ENCODE results near the gene CREB3L4.

The CREB3L4 gene

GRCh38 chr1:153962088-153963029 lies 5.3 kb upstream of the CREB3L4 start:
- no peak for TF ChIP-seq CTCF (IDR thresholded peaks at IDR 0.05)
- H3K27me3 ChIP-seq (ENCODE audit: control insufficient read depth, insufficient read depth, low read length): no peaks in the 10 kb centered on the region
- H3K9me3 ChIP-seq (ENCODE audit: control insufficient read depth, low read length): no peaks in the 10 kb centered on the region
- H3K4me1 ChIP-seq: peaks cover 10% of the 10 kb centered on the region
- peak overlapping the region; percentile 90 for H3K4me3 ChIP-seq (ENCODE audit: low read depth, low read length)
- peak overlapping the region; percentile 86 for H3K27ac ChIP-seq
- peak overlapping the region; percentile 72 for H3K9ac ChIP-seq
- H3K79me2 ChIP-seq: peaks cover 9% of the 10 kb centered on the region
- H3K4me2 ChIP-seq (ENCODE audit: low read length): peak overlapping the region; percentile 98
- no peaks in the 10 kb centered on the region for H3K36me3 ChIP-seq (ENCODE audit: control insufficient read depth, insufficient read depth, low read length)
- peak overlapping the region; percentile 84 for H2AFZ ChIP-seq

DNA sequence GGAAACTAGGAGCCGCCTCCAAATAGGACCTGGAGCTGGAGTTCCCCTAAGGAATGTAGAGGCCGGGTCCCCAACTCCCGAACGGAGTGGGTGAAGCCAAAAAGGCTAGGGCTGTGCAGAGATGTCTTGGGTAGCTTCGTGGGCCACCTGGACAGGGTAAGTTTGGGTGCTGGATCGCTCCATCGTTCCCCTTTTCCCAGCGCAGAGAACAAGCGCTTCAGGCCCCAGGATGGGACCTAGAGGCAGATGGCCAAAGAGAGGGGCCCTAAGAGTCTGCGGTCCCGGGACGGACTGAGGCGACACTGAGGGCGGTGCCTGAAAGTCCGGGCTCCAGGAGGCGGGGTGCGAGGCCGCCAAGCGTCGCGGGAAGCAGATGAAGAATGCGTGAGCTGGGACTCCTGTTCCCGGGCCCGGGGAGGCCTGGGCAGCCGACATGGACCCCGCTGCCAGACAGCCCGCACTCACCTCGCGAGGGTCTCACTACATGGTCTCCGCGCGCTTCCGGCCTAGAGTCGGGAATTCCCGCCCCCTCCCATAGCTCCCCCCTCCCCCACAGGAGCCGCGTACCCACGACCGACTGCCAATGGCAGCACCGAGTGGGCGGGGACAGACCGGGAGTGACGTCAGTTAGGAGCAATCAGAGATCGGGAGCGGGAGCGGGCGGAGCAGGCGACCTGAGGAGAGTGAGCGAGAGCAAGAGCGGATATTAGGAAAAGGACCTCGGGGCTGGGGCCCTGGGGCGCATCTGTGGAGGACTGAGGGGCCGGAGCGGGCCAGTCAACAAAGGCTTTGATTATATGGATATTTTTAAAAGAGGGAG lies 4.5 kb upstream of the CREB3L4 start, which contains the start of gene SLC39A1:
SLC39A1 (minus strand) TSS at position 508 of the 820 bp plus-strand sequence. CDS start 822 bp downstream, outside the sequence.
- Histone ChIP-seq H3K9ac (peak within 1 kb of the TSS; percentile 72), H3K27me3 (ENCODE audit: control insufficient read depth, insufficient read depth, low read length) (no peaks in the 10 kb centered on the region), H3K4me2 (ENCODE audit: low read length) (peak within 1 kb of the TSS; percentile 98), H3K27ac (peak within 1 kb of the TSS; percentile 86), H3K9me3 (ENCODE audit: control insufficient read depth, low read length) (no peaks in the 10 kb centered on the region), H3K4me1 (peaks cover 9% of the 10 kb centered on the region), H3K4me3 (ENCODE audit: low read depth, low read length) (peak within 1 kb of the TSS; percentile 90), H3K79me2 (peaks cover 3% of the 10 kb centered on the region), H3K36me3 (ENCODE audit: control insufficient read depth, insufficient read depth, low read length) (no peaks in the 10 kb centered on the region), H2AFZ (peak within 1 kb of the TSS; percentile 84)
- TF ChIP-seq CTCF (IDR thresholded peaks at IDR 0.05): no peak

DNA sequence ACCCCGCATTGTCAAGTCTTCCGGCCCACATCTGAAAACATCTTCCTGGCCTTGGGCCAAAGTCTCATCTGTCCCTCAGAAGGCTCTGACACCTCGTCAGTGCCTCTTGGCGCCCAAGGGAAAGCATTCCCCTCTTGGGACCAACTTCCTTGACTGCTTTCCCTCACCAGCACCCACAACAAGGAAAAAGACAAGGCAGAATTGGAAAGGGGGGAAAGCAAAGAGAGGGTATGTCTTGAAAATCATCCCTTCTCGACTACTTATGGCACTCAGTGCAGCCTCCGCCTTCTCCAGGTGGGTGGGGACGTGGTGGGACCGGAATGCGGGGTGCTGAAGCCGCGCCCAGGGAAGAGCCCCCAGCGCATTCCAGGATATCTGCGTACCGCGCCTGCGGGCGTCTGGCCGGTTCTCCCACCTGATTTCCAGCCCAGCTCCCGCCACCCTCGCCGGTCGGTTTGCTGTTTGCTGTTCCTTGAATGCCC lies 3.8 kb upstream of the CREB3L4 start:
- Histone ChIP-seq H3K4me3 (ENCODE audit: low read depth, low read length) (peak overlapping the region; percentile 90), H3K79me2 (peaks cover 3% of the 10 kb centered on the region)

GRCh38 chr1:153968000-153968363 lies 280 bp downstream of the CREB3L4 start:
- H3K4me1 ChIP-seq: peaks cover 7% of the 10 kb centered on the region
- H3K9ac ChIP-seq: no peak overlapping the region
- TF ChIP-seq CTCF (IDR thresholded peaks at IDR 0.05): no peak
- H3K36me3 ChIP-seq (ENCODE audit: control insufficient read depth, insufficient read depth, low read length): no peaks in the 10 kb centered on the region
- peaks cover 2% of the 10 kb centered on the region for H3K79me2 ChIP-seq
- no peaks in the 10 kb centered on the region for H3K27me3 ChIP-seq (ENCODE audit: control insufficient read depth, insufficient read depth, low read length)
- peak overlapping the region; percentile 89 for H2AFZ ChIP-seq
- peak overlapping the region; percentile 82 for H3K4me2 ChIP-seq (ENCODE audit: low read length)
- H3K27ac ChIP-seq: peak overlapping the region; percentile 88
- peak overlapping the region; percentile 80 for H3K4me3 ChIP-seq (ENCODE audit: low read depth, low read length)
- H3K9me3 ChIP-seq (ENCODE audit: control insufficient read depth, low read length): no peaks in the 10 kb centered on the region

More for the DNA sequence above, 3.8 kb upstream of the CREB3L4 start:
- Histone ChIP-seq H3K9ac (no peak overlapping the region), H2AFZ (peak overlapping the region; percentile 84), H3K4me1 (peaks cover 12% of the 10 kb centered on the region), H3K9me3 (ENCODE audit: control insufficient read depth, low read length) (no peaks in the 10 kb centered on the region), H3K4me2 (ENCODE audit: low read length) (peak overlapping the region; percentile 98), H3K27ac (peak overlapping the region; percentile 86), H3K27me3 (ENCODE audit: control insufficient read depth, insufficient read depth, low read length) (no peaks in the 10 kb centered on the region), H3K36me3 (ENCODE audit: control insufficient read depth, insufficient read depth, low read length) (no peaks in the 10 kb centered on the region)
- TF ChIP-seq CTCF (IDR thresholded peaks at IDR 0.05): no peak
